ENCODE results near the gene CARD14. TPM values are rescaled to one million over a fixed set of nuclear protein-coding genes. Genes with fewer than 3 reads are reported as not detected.

The CARD14 gene
- total RNA-seq, 1 experiment from 2014 or later, result 0.24 TPM

DNA sequence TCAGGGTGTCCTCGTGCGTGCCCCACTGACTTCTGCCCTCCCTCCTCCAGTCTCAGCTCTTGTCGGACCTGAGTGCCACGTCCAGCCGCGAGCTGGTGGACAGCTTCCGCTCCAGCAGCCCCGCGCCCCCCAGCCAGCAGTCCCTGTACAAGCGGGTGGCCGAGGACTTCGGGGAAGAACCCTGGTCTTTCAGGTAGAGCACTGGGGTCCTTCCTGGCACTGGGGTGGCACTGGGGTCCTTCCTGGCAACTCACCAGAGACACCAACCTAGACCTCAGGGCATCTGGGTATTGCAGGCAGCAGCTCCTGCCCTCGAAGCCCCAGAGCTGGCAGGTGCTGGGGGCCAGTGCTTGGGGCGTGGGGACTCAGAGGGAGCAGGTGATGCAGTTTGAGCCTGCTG lies 25.3 kb downstream of the CARD14 start:
- no peak overlapping the region for H4K5ac ChIP-seq (ENCODE audit: insufficient read length, low read depth, low read length)
- no CpG with 5 or more reads among the region's 14 CpGs for WGBS (ENCODE audit: extremely low coverage, insufficient read length, low lambda C conversion rate)
- H3K4me1 Mint-ChIP-seq, result peaks cover 7 to 13% of the 10 kb centered on the region in 2 experiments

More for the DNA sequence above, 25.3 kb downstream of the CARD14 start:
- no peak overlapping the region for H3K4me3 Mint-ChIP-seq
- no peak overlapping the region for H3K4ac ChIP-seq (ENCODE audit: low read depth, low read length)
- no peak overlapping the region for H4K91ac ChIP-seq (ENCODE audit: insufficient read length, low read depth, low read length)
- no peaks in the 10 kb centered on the region for H3K27me3 ChIP-seq (ENCODE audit: insufficient read depth, low read length)
- H3K36me3 Mint-ChIP-seq (ENCODE audit: insufficient read depth in 1 of 3, low read depth in 3 of 3), result no peaks in the 10 kb centered on the region
- no peak overlapping the region for H2BK5ac ChIP-seq (ENCODE audit: insufficient read length, low read length)
- no peak overlapping the region for H2BK15ac ChIP-seq (ENCODE audit: low read depth, low read length)
- TF ChIP-seq, protein P1, sequence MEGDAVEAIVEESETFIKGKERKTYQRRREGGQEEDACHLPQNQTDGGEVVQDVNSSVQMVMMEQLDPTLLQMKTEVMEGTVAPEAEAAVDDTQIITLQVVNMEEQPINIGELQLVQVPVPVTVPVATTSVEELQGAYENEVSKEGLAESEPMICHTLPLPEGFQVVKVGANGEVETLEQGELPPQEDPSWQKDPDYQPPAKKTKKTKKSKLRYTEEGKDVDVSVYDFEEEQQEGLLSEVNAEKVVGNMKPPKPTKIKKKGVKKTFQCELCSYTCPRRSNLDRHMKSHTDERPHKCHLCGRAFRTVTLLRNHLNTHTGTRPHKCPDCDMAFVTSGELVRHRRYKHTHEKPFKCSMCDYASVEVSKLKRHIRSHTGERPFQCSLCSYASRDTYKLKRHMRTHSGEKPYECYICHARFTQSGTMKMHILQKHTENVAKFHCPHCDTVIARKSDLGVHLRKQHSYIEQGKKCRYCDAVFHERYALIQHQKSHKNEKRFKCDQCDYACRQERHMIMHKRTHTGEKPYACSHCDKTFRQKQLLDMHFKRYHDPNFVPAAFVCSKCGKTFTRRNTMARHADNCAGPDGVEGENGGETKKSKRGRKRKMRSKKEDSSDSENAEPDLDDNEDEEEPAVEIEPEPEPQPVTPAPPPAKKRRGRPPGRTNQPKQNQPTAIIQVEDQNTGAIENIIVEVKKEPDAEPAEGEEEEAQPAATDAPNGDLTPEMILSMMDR (conservative IDR thresholded peaks at IDR 0.05), result no peak
- no peak overlapping the region for H2AFZ ChIP-seq (ENCODE audit: low read length)
- peak overlapping the region in 1 of 3 experiments; percentile 82; a peak in 1 of 7 replicates for H3K27ac Mint-ChIP-seq
- peaks cover 6% of the 10 kb centered on the region for H3K27me3 Mint-ChIP-seq (ENCODE audit: low read depth)
- H3K27ac ChIP-seq (ENCODE audit: insufficient read length, low read depth, low read length), result no peak overlapping the region
- no peak overlapping the region for H3K9ac ChIP-seq (ENCODE audit: extremely low read depth, insufficient read length, low read length)
- H3K4me2 ChIP-seq (ENCODE audit: insufficient read depth, insufficient read length, low read length), result no peak overlapping the region
- no peak overlapping the region for H3K56ac ChIP-seq (ENCODE audit: insufficient read length, low read depth, low read length)
- no peaks in the 10 kb centered on the region for H3K79me2 ChIP-seq (ENCODE audit: insufficient read depth, low read length)
- H2AK5ac ChIP-seq (ENCODE audit: insufficient read length, low read length), result no peak overlapping the region
- no peak overlapping the region for H2BK120ac ChIP-seq (ENCODE audit: low read depth, low read length, poor library complexity, severe bottlenecking)
- no peak overlapping the region; the same call in 1 of the 2 replicates for H3K14ac ChIP-seq (ENCODE audit: insufficient read depth, low read length)
- H3K4me1 ChIP-seq (ENCODE audit: insufficient read depth, low read length), result no peaks in the 10 kb centered on the region
- no peak overlapping the region for H3K23ac ChIP-seq (ENCODE audit: insufficient read length, low read depth, low read length)
- H4K8ac ChIP-seq (replicated peaks; ENCODE audit: insufficient read length, low read depth, low read length), result no peak overlapping the region
- no peaks in the 10 kb centered on the region for H4K20me1 ChIP-seq (ENCODE audit: control insufficient read depth, insufficient read depth, insufficient read length)
- no peaks in the 10 kb centered on the region for H3K9me3 ChIP-seq (ENCODE audit: control insufficient read depth, low read depth, low read length)
- H3K79me1 ChIP-seq (ENCODE audit: insufficient read depth, low read depth, low read length, poor library complexity, severe bottlenecking), result no peaks in the 10 kb centered on the region
- H3K18ac ChIP-seq (ENCODE audit: insufficient read length, low read depth, low read length), result no peak overlapping the region
- no peak for DNase-seq
- H2BK20ac ChIP-seq (ENCODE audit: low read depth, low read length, poor library complexity, severe bottlenecking), result no peak overlapping the region
- no peaks in the 10 kb centered on the region for H3K23me2 ChIP-seq (ENCODE audit: insufficient read length, low read depth, low read length, poor library complexity, severe bottlenecking)
- H2BK12ac ChIP-seq (ENCODE audit: insufficient read length, low read depth, low read length), result no peak overlapping the region
- no peak overlapping the region for H3T11ph ChIP-seq (ENCODE audit: low read length)
- H3K9me3 Mint-ChIP-seq, result no peaks in the 10 kb centered on the region
